ENCODE results near the gene ERCC6.

DNA sequence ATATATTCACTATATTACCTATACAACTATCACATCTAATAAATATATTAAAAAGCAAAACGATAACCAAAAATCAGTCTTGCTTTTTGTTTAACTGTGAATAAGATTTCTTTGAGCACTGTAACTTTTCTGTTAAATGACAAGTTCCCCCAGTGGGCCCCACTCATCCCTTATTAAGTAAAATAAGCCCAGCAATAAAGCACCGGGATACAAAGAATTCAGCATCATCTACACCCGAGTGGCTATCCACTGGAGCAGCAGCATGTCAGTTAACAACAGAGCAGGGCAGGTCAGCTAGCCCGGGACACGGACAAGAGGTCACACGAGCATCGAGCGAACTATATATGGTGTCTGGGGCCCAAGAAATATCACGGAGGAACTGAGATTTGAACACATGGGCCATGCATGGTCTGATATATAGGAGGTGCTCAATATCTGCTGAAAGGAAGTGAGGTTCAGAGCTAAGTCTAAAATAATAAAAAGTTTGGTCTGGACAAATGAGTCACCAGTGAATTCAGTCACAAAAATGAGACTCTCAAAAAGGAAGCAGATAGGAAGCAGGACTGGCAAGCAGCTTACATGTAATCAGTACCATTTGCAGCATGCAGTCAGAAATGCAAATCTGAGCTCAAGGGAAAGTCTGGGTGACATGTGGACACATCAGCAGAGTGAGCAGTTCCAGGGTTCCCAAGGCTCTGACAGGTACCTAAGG is 4.1 kb downstream of the ERCC6 start:
- TF ChIP-seq POLR2A (IDR thresholded peaks at IDR 0.05) (no peak), EP300 (IDR thresholded peaks at IDR 0.05) (no peak), POLR2AphosphoS5 (IDR thresholded peaks at IDR 0.05) (no peak)
- TF ChIP-seq, protein P1, sequence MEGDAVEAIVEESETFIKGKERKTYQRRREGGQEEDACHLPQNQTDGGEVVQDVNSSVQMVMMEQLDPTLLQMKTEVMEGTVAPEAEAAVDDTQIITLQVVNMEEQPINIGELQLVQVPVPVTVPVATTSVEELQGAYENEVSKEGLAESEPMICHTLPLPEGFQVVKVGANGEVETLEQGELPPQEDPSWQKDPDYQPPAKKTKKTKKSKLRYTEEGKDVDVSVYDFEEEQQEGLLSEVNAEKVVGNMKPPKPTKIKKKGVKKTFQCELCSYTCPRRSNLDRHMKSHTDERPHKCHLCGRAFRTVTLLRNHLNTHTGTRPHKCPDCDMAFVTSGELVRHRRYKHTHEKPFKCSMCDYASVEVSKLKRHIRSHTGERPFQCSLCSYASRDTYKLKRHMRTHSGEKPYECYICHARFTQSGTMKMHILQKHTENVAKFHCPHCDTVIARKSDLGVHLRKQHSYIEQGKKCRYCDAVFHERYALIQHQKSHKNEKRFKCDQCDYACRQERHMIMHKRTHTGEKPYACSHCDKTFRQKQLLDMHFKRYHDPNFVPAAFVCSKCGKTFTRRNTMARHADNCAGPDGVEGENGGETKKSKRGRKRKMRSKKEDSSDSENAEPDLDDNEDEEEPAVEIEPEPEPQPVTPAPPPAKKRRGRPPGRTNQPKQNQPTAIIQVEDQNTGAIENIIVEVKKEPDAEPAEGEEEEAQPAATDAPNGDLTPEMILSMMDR (IDR thresholded peaks at IDR 0.05): no peak

Measured in sigmoid colon (tissue), 4 donors.